Uterus (tissue), 2 donors: ENCODE data around the gene ZDHHC3.

Experiments
- CTCF ChIP-seq, 4 experiments: fragments of 200-600 bp in 2 of 4; fragments of 450-650 bp in 2 of 4; sonication (generic) in 2 of 4; IDR thresholded peaks; one replicate each; pipeline ENCODE4 v1.5.1; 2016 to 2019; ENCODE audit warnings: antibody characterized with exemption in 4 of 4, mild to moderate bottlenecking in 2 of 4, moderate library complexity in 1 of 4
- POLR2A ChIP-seq, 2 donors: fragments of 450-650 bp; IDR thresholded peaks; one replicate each; pipeline ENCODE4 v1.6.1; 2016; ENCODE audit warnings: antibody characterized with exemption in 2 of 2, mild to moderate bottlenecking in 1 of 2, moderate library complexity in 1 of 2

GRCh38 chr3:44885618-44886017 lies 90.4 kb downstream of the ZDHHC3 start:
- TF ChIP-seq CTCF (IDR thresholded peaks at IDR 0.05) (no peak), POLR2A (IDR thresholded peaks at IDR 0.05) (no peak)
